Activated T-cell treated with anti-CD3 and anti-CD28 coated beads, Interleukin-2, amount 50 U/mL, for 1 hour (primary cell): ENCODE results near the gene RPLP2.

ENCODE experiments used
- DNase-seq: peaks from one replicate; pipeline ENCODE4 v3.0.0-alpha.2; 2020

The RPLP2 gene

DNA sequence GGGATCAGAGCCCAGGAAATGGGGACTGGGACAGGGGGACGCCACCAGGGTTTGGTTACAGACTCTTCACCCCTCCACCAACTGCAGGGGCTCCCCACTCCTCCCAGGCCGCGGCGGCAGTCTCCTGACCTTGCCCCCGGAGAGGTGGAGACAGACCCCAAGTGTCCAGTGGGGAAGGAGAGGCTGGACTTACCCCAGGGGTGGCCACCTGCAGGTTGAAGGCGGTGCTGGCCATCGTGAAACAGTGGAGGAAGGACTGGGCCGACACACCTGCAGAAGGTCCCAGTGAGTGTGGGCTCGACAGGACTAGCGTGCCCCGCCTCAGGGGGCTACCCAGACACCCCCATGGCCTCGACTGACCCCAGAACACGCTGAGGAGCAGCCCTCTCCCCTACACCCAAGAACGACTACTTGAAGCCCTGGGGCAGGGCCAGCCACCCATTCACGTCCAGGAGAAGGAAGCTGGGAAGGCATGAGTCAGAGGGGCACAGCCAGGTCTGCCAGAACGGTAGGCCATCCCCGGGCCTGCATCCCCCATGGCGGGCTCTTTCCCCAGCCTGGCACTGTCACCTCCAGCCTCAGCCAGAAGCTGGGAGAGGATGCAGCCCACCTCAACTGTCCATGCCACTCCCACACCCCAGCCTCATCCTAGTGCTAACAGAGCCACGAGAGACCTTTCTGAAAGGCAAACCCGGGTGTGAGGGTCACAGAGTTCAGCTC, 34.7 kb upstream of the RPLP2 start:
- DNase-seq, result no peak

DNA sequence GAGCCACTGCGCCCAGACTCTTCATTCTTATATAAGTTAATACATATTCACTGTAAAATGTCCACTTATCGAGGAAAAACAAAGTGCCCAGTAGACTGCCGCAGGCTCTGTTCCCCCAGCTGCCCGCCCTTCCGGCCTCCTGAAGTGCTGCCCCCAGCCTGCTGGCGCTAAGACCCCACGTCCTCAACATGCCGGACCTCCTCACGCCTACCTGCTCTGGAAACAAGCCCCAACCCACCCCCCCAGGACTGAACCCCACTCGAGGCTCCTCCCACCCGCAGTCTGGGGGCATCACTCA, 33.6 kb upstream of the RPLP2 start:
- no peak for DNase-seq

GRCh38 chr11:776561-777287, 33.0 kb upstream of the RPLP2 start:
- DNase-seq, result peak; percentile 37

DNA sequence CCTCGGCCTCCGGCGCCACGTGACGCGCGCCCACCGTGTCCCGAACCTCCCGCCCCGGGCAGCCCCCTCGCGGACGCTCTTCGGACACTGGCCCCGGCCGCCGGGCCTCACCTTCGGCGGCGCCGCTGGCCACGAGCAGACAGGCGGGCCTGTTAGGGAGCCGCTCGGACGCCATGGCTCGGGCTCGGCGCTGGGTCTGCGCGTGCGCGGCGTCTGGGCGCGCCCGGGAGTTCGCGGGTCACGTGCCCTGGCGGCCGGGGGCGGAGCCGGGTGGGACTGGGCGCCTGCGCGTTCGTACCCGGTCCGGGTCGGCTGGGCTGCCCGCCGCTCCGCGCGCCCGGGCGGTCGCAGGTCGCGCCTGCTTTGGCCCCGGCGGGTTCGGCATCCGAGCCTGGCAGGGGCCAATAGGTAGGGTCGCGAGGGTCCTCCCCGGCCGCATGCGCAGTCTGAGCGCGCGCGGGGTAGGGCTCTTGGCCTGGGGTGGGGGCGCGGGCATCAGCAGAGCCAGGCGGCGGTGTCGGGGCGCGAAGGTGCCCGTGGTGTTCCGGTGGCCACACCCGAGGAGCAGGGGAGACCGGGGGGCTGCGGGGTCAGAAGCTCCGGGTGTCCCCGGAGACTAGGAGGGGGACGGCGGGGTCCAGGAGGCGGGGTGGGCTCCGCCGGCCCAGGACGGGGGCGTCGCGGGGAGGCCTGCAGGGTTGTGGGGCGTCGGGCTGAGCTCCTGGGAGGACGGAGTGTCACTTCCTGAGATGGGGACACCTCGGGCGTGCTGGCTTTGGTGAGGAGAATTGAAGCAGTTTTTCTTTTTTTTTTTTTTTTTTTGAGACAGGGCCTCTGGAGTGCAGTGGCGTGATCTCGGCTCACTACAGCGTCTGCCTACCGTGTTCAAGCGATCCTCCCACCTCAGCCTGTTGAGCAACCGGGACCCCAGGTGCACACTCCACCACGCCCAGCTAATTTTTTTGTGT, 32.2 kb upstream of the RPLP2 start, which contains the start of gene GATD1:
Gene GATD1 (minus strand): TSS at position 200 of the 968 bp plus-strand sequence. CDS start 25 bp downstream, at position 175.
- peak; percentile 97 for DNase-seq

- no peak for DNase-seq
These were observed 30.5 kb upstream of the RPLP2 start for GRCh38 chr11:778976-779954.

DNA sequence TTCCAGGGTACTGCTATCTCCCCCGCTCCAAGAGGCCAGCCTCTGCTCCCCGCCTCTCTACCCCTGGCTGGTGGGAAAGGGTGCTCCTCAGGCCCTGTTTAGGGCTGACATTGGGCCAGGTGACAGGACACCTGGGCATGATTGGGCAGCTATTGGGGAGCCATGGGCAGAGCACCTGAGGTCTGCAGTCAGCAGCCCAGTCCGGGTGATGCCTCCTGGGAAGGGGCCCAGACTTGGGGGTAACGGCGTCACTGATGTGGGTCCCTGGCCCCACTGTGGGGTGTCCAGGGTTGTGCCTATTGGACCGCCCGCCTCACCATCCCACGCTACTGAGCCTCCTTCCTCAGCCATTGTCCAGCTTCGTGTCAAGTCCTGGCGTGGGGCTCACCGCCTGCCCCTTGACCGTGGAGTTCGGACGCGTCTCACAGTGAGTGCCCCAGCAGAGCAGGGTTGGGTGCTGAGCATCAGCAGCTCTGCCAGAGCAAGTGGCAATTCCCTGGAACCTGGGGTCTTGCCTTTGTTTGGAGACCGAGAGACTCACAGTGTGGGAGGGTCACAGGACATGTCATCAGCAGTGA, 29.7 kb upstream of the RPLP2 start:
- DNase-seq, result no peak

- DNase-seq, result no peak
These were observed 27.2 kb upstream of the RPLP2 start for GRCh38 chr11:782264-783174.

DNA sequence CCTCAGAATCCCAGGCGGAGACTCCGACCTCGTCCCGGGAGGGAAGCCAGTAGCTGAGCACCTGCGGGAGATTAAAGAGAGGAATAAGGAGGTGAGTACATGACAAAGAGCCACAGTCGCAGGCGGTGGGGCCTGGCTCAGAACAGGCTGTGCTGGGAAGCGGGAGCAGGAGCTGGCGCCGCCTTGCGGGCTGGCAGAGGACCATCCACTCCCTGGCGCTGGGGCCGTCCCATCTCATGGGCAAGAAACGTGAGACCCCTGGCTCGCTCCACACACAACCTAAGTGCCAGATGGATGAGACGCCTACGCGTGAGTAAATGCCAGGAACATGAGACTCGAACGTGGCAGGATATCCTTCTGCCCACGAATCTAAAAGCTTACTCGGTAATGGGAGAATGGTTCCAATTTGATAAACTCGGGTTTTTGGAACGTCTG, 26.2 kb upstream of the RPLP2 start:
- no peak for DNase-seq

GRCh38 chr11:786235-787083, 23.3 kb upstream of the RPLP2 start:
- no peak for DNase-seq

DNA sequence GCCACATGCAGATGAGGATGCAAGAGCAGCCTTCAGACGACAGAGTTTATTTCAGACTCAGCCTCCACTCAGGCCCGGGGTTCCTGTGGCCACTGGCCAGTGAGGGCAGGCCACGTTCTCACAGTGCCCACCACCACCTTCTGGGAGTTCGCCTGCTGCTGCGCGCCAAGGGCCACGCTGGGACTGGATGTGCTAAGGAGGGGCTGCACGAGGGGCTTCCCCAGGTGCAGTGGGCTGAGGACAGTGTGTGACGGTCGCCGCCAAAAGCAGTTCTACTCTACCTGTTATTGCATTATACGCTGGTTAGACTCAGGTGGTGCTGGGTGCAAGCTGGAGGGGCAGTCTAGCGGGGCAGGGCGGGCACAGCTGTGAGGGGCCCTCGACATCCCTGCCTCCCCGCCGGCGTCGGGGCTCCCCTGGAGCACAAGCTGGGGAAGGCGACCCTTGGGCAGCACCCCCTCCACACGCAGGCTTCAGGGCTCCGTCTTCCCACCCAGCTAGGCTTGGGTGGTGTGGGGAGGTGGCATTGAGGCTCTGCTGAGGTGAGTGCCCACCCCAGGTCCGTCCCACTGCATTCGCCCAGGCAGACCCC, 22.6 kb upstream of the RPLP2 start:
- DNase-seq, result no peak

DNA sequence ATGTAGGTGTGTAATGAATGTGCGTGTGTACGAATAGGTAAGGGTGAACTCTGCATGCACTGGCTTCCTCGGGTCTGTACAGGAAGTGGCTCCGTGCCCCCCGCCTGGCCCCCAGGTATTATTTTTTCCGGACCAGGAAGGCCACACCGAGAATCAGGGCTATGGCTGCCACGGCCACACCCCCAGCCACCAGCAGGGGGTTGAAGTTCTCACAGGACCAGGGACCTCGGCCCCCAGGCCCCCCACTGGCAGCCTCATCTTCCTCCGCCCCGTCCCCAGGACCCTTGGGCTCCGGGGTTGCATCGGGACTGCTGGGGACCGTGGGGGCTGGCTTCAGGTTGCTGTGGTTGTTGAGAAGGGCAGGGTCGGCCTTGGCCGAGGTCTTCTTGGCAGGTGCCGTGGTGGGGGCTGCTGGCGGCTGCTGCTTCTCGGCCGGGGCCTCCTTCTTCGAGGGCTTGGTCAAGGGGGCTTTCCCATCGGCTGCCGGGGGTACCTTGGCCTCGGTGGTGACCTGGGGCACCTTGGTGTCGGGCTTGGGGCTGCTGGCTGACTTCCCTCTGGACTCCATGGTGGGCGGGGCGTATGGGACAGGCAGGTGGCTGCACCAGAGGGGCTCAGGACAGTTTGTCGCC, 21.6 kb upstream of the RPLP2 start:
- no peak for DNase-seq

DNA sequence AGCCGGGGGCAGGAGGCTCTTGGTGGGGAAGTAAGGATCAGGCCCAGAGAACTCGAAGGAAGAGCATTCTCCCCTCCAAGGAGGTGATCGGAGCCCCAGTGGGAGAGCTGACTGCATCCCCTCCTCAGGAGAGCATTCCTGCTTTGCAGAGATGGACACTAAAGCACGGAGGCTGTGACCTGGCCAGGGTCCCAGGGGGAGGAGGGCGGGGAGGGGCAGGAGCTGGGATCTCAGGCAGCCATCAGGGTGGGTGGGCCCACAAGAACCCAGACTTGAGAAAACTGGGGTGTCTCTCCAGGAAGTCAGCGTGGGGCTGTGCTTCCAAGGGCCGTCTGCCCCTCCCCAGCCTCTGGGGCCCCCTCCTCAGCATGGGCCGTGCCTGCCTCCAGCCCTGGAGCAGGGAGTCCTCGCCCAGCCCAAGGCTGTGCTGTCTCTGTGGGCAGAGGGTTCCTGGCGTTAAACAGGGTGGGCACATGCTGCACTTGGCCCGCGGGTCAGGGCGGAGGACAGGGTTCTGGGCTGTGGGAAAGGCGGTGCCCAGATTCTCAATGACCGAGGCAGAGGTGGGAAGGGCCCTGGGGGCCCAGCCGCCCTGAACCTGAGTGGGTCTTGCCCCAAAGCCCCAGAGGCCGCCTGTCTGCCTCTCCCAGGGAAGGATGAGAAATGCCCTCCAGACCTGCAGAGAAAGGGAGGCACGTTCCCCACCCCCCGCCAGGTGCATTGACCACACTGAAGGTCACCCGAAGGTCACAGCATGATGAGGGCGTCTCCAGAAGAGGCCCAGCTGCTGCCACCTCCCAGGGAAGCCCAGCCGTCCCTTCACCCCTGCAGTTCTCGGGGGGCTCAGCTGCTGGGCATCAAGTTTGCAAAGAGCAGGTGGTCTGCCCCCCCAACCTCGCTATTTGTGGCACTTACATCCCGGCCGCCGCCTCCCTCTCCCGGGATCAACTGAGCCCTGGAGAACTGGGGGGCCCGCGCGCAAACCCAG, 20.5 kb upstream of the RPLP2 start:
- no peak for DNase-seq

DNA sequence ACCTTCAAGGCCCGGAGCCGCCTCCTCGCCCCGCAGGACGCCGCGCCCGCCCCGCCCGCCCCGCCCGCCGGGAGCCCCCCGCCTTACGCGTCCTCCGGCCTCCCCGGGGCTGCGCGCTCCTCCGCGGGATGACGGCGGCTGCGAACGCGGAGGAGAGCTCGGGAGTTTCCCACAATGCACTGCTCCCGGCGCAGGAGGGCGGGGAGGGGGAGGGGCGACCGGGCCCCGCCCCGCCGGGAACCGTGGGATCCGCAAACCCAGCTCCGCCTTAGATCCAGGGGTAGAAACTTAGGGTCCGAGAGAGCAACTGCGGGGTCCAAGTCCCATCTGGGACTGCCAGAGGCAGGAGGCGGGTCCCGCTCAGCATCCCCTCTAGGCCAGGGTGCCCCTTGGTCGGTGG, 19.8 kb upstream of the RPLP2 start, which contains the start of gene CEND1:
Gene CEND1 (minus strand): TSS at position 148 of the 400 bp plus-strand sequence. CDS start 1,514 bp downstream, outside the sequence.
- DNase-seq, result peak; percentile 53

- no peak for DNase-seq
These were observed 18.8 kb upstream of the RPLP2 start for GRCh38 chr11:790721-791564.

- DNase-seq, result no peak
These were observed 17.9 kb upstream of the RPLP2 start for GRCh38 chr11:791658-792534.

DNA sequence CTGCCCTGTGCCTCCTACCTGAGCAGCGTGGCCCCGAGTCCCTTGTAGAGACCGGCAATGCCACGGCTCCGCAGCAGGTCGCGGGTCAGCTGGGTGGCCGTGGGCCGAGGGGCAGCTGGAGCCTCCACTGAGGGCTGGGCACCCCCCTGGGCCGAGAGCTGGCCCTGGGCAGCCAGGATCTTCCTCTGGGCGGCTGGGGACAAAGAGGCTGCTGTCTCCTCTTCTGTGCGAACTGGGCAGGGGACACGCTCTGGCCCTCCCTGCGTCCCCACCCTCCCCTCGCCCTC, 17.3 kb upstream of the RPLP2 start:
- DNase-seq, result no peak
